Activated T-cell treated with anti-CD3 and anti-CD28 coated beads, Interleukin-2, amount 50 U/mL, for 4 hours (primary cell): Measurements from ENCODE around the gene ARID3A. TPM values are rescaled to one million over a fixed set of nuclear protein-coding genes. Genes with fewer than 3 reads are reported as not detected.
"Not testable (repeated sequence)": the region's sequence is repeated elsewhere in the genome, so short reads cannot be mapped to it uniquely, and the experiment has no call there.

ENCODE experiments used
- ATAC-seq, 2 donors: fragments of 200-7000 bp; cut with Tn5 transposase; one replicate each; pipeline ENCODE4 v1.10.0; 2021
- DNase-seq: peaks from one replicate; pipeline ENCODE4 v3.0.0-alpha.2; 2020
- H3K27me3 Mint-ChIP-seq: one replicate; pipeline ENCODE4 v1.8.0; 2021; ENCODE audit warnings: low read depth, mixed read lengths
- H3K36me3 Mint-ChIP-seq: one replicate; pipeline ENCODE4 v1.8.0; 2022; ENCODE audit warnings: mixed read lengths; ENCODE audit not compliant: insufficient read depth
- H3K4me1 Mint-ChIP-seq: one replicate; pipeline ENCODE4 v1.8.0; 2021; ENCODE audit warnings: low read depth, mixed read lengths
- H3K4me3 Mint-ChIP-seq: one replicate; pipeline ENCODE4 v1.8.0; 2021; ENCODE audit warnings: mild to moderate bottlenecking, moderate library complexity, mixed read lengths
- H3K9me3 Mint-ChIP-seq: one replicate; pipeline ENCODE4 v1.8.0; 2021; ENCODE audit warnings: mixed read lengths
- total RNA-seq, 3 donors: library from RNA; stranded (reverse); gene quantifications; one replicate each; pipeline ENCODE4 v1.2.1, GENCODE V29; 2021

The ARID3A gene
- total RNA-seq, 3 donors from 2014 or later: 7.3 to 13.2 (median 10.0) TPM

DNA sequence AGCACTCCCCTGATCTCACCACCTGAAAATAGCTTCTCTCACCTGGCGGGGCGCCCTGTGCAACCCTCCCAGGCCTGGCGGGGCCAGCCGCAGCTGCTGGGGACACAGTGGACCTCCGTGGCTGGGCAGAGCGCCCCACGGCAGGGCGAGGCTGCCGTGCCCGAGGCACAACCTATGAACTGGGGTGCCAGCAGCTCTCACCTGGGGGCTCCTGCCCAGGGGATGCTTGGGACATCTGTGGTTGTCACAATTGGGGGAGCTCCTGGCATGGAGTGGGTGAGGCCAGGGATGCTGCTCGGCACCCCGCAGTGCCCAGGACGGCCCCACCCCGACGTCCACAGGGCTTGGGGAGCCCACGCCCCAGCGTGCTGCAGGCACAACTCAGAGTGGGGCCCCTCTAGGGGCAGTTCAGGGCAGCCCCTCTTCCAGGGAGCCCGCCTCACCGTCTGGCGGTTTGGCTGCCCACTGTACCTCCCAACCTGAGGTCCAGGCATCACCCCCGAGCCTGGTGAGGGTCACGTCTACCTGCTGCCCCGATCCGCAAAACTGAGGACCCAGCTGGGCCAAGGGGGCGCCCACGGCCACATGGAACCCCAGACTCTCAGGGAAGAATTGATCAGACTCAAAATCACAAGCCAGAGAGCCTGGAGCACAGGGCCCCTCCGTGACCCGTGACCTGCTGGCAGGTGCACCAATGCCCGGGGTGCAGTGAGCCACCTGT lies 89.4 kb downstream of the ARID3A start:
- peaks cover 33% of the 10 kb centered on the region for H3K4me1 Mint-ChIP-seq
- no peak overlapping the region for H3K4me3 Mint-ChIP-seq

DNA sequence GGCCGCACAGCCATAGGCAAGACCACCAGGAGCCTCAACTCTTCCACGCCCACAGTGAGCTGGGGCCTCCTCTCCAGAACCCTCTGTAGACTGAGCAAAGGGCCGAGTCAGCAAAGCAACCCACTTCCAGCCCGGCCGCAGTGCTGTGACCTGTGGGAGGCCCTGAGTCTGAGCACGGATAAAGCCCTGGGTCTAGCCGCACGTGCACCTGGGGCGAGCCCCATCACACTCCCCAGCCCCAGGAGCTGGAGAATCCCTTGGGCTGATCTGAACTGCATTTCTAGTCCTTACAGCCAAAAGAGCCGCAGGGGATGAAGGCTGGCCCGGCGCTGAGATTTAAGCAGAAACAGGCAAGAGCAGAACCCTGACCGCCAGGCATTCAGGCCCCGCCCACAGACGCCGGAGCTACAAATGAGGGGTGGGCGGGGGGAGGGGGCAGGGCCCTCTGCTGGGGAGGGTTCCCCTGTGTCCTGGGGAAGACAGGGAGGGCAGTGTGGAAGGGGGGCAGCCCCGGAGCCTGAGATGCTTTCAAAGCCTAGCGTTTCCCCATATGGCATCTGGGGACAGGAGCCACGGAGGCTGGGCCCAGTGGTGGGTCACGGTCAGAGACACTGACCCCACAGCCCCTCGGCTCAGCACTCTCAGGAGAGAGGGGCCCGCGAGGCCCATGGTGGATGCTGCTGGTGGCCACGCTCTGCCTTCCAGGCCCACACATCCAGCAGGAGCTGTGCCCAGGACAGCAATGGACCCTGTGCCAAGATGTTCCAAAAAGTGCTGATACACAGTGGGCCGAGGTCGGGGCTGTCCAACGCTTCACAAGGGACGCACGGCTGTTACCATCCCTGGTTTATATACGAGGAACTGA lies 90.2 kb downstream of the ARID3A start:
- Mint-ChIP-seq H3K4me1 (peaks cover 33% of the 10 kb centered on the region), H3K9me3 (no peaks in the 10 kb centered on the region), H3K27me3 (no peaks in the 10 kb centered on the region), H3K4me3 (no peak overlapping the region), H3K36me3 (peaks cover 2% of the 10 kb centered on the region)
- ATAC-seq (no peak), DNase-seq (no peak)

More for the DNA sequence above, 89.4 kb downstream of the ARID3A start:
- no peaks in the 10 kb centered on the region for H3K27me3 Mint-ChIP-seq
- ATAC-seq (no peak), DNase-seq (no peak)
- peaks cover 2% of the 10 kb centered on the region for H3K36me3 Mint-ChIP-seq
- H3K9me3 Mint-ChIP-seq: no peaks in the 10 kb centered on the region

DNA sequence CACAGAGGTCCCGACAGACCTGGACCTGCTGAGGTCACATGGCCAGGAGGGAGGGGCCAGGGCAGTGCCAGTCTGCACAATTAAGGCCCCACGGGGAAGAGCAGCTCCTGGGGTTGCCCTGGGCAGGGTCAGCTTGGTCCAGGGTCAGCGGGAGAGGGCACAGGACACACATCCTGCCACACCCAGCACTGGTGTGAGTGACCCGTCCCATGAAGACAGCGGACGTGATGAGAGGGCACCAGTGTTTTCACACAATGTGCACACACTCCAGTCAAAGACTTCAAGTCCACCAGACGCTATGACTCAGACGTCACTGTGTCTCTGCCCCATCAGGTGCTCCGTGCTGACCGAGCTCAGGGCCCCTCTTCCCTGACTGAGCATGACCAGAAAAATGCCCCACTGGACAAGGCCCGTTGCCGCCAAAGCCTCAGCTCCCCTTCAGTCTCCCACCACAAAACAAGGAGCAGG lies 90.8 kb downstream of the ARID3A start:
- no peaks in the 10 kb centered on the region for H3K9me3 Mint-ChIP-seq
- ATAC-seq (no peak), DNase-seq (no peak)
- peaks cover 35% of the 10 kb centered on the region for H3K4me1 Mint-ChIP-seq
- H3K36me3 Mint-ChIP-seq: peaks cover 2% of the 10 kb centered on the region
- peak overlapping the region; percentile 56 for H3K4me3 Mint-ChIP-seq
- H3K27me3 Mint-ChIP-seq: no peaks in the 10 kb centered on the region

GRCh38 chr19:1017115-1017905 lies 91.5 kb downstream of the ARID3A start:
- Mint-ChIP-seq H3K36me3 (peaks cover 2% of the 10 kb centered on the region), H3K9me3 (no peaks in the 10 kb centered on the region), H3K4me1 (peaks cover 37% of the 10 kb centered on the region), H3K27me3 (no peaks in the 10 kb centered on the region), H3K4me3 (peak overlapping the region; percentile 92)
- no peak for DNase-seq
- ATAC-seq: no peak

GRCh38 chr19:1017906-1018305 lies 92.1 kb downstream of the ARID3A start:
- ATAC-seq (no peak), DNase-seq (no peak)
- Mint-ChIP-seq H3K4me3 (peak overlapping the region; percentile 92), H3K27me3 (no peaks in the 10 kb centered on the region), H3K4me1 (peaks cover 37% of the 10 kb centered on the region), H3K36me3 (peaks cover 2% of the 10 kb centered on the region), H3K9me3 (no peaks in the 10 kb centered on the region)

GRCh38 chr19:1018393-1018792 lies 92.6 kb downstream of the ARID3A start:
- peak overlapping the region; percentile 92 for H3K4me3 Mint-ChIP-seq
- H3K4me1 Mint-ChIP-seq: peaks cover 37% of the 10 kb centered on the region
- H3K27me3 Mint-ChIP-seq: no peaks in the 10 kb centered on the region
- ATAC-seq (no peak), DNase-seq (no peak)
- H3K36me3 Mint-ChIP-seq: peaks cover 2% of the 10 kb centered on the region
- no peaks in the 10 kb centered on the region for H3K9me3 Mint-ChIP-seq

DNA sequence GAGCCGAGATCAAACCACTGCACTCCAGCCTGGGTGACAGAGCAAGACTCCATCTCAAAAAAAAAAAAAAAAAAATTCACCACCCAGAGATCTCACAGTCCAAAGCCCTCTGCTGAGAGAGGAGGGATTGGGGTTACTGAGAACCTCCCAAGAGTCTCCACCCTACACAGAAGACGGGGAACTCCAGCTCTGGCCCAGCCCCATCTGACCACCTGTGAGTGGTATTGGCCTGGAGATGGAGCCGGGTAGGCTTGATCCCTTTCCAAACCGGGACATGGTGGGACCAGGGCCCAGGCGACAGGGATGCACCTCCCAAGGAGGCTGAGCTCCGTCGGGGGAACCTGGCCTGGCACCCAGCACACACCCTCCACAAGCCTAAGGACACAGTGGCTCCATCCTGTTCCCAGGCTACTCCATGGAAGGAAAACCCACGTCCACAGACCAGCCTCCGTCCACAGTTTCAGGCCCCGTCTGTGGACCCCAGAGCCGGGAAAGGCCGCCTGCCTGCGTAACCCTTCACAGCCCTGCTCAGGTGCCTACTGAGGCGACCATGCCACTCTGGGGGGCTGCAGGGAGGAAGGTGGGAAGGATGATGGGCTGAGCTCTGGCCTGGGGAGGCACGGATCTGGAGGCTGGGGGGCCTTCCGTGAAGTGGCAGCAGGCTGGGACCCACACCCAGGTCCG lies 93.2 kb downstream of the ARID3A start:
- Mint-ChIP-seq H3K4me3 (peak overlapping the region; percentile 92), H3K9me3 (no peaks in the 10 kb centered on the region), H3K27me3 (no peaks in the 10 kb centered on the region), H3K36me3 (peaks cover 2% of the 10 kb centered on the region), H3K4me1 (peaks cover 37% of the 10 kb centered on the region)
- ATAC-seq (no peak), DNase-seq (no peak)

DNA sequence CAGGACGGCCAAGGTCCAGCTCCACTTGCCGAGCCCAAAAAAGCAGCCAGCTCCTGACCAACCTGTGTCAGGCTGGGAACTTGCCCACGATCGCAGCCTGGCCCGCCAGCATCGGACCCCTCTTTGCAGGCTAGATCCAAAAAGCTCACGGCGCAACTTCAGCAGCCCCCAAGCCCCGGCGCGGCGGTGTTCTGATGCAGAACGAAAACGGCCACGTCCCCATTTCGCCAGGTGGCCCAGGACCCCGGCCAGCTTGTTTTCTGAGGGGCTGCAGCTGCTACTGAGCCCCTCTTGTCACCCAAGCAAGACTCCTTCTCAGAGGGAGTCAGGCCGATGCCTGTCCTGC lies 93.8 kb downstream of the ARID3A start:
- Mint-ChIP-seq H3K27me3 (no peaks in the 10 kb centered on the region), H3K4me3 (peak overlapping the region; percentile 92), H3K4me1 (peaks cover 37% of the 10 kb centered on the region), H3K36me3 (peaks cover 2% of the 10 kb centered on the region), H3K9me3 (no peaks in the 10 kb centered on the region)
- DNase-seq: no peak
- ATAC-seq: no peak

- H3K4me1 Mint-ChIP-seq: peaks cover 37% of the 10 kb centered on the region
- no peaks in the 10 kb centered on the region for H3K9me3 Mint-ChIP-seq
- DNase-seq: no peak
- H3K4me3 Mint-ChIP-seq: peak overlapping the region; percentile 92
- H3K36me3 Mint-ChIP-seq: peaks cover 2% of the 10 kb centered on the region
- no peaks in the 10 kb centered on the region for H3K27me3 Mint-ChIP-seq
- peak in 1 of 2 donors; percentile 1 for ATAC-seq
Measured at GRCh38 chr19:1019980-1020867, 94.4 kb downstream of the ARID3A start.

DNA sequence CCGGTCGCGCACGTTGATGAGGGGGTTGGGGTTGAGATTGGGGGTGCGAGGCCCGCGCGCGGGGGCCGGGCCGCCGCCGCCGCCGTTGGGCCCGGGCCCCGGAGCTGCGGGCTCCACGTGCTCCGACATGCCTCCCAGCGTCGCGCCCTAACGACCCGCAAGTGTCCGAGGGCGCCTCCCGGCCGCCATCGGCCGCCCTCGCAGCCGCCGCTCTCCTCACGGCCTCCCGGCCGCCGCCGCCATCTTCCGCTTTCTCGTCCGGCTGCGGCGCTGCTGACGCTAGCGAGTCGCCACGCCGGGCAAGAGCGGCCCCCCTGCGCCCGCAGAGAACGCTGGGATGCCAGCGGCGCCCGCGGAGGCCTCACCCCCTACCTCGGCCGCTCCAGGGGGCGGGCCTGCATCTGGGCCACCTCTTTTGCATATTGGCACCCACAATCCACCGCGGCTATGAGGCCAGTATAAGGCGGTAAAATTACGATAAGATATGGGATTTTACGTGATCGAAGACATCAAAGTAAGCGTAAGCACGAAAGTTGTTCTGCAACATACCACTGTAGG lies 95.1 kb downstream of the ARID3A start, which contains the start of gene TMEM259:
TMEM259 (minus strand) TSS at position 256 of the 558 bp plus-strand sequence; CDS start at position 129, 127 bp downstream.
- DNase-seq: peak; percentile 98
- peak within 1 kb of the TSS; percentile 92 for H3K4me3 Mint-ChIP-seq
- peak; percentile 92 for ATAC-seq
- peaks cover 2% of the 10 kb centered on the region for H3K36me3 Mint-ChIP-seq
- no peaks in the 10 kb centered on the region for H3K9me3 Mint-ChIP-seq
- no peaks in the 10 kb centered on the region for H3K27me3 Mint-ChIP-seq
- H3K4me1 Mint-ChIP-seq: peaks cover 36% of the 10 kb centered on the region

DNA sequence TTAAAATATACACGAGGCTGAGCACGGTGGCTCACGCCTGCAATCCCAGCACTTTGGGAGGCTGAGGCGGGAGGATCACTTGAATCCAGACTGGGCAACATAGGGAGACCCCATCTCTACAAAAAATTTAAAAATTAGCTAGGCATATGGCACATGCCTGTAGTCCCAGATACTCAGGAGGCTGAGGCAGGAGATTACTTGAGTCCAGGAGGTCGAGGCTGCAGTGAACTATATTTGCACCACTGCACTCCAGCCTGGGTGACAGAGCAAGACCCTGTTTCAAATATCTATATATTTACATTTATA lies 98.0 kb downstream of the ARID3A start:
- H3K36me3 Mint-ChIP-seq, ATAC-seq, DNase-seq, H3K4me3 Mint-ChIP-seq, H3K27me3 Mint-ChIP-seq, H3K9me3 Mint-ChIP-seq: not testable (repeated sequence)
- peaks cover 24% of the 10 kb centered on the region for H3K4me1 Mint-ChIP-seq

DNA sequence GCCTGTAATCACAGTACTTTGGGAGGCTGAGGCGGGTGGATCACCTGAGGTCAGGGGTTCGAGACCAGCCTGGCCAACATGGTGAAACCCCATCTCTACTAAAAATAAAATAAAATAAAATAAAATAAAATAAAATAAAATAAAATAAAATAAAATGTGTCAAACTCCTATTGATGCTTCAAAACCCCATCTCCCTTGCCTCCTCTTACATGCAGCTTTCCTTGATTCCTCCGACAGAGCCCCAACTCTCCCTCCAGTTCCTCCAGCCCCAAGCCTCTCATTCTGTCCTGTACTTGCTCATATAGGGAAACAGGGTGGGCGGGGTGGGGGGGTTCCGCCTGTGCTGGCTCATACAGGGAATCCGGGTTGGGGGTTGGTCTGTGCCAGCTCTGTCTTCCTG lies 99.2 kb downstream of the ARID3A start:
- H3K36me3 Mint-ChIP-seq, H3K4me3 Mint-ChIP-seq, H3K9me3 Mint-ChIP-seq, H3K27me3 Mint-ChIP-seq, DNase-seq, ATAC-seq: not testable (repeated sequence)
- H3K4me1 Mint-ChIP-seq: peaks cover 25% of the 10 kb centered on the region
